Activated naive CD4-positive, alpha-beta T cell treated with anti-CD3 and anti-CD28 coated beads for 36 hours (primary cell): ENCODE data around the gene DRC1. TPM values are rescaled to one million over a fixed set of nuclear protein-coding genes. Genes with fewer than 3 reads are reported as not detected.

Experiments
- CTCF ChIA-PET: fragments of 350-600 bp; sonication (Branson Sonifier 250); formaldehyde crosslinking; loops from one replicate; lab custom pipeline; 2021; ENCODE audit warnings: antibody characterized with exemption; lab: Charles Lee
- DNase-seq: peaks from one replicate; pipeline ENCODE4 v3.0.0-alpha.2; 2020
- H3K27ac Mint-ChIP-seq: one replicate; pipeline ENCODE4 v1.8.0; 2021; ENCODE audit warnings: mild to moderate bottlenecking, mixed read lengths
- H3K27me3 Mint-ChIP-seq: one replicate; pipeline ENCODE4 v1.8.0; 2021; ENCODE audit warnings: low read depth, mixed read lengths
- H3K36me3 Mint-ChIP-seq: one replicate; pipeline ENCODE4 v1.8.0; 2021; ENCODE audit warnings: low read depth, mixed read lengths
- H3K4me1 Mint-ChIP-seq: one replicate; pipeline ENCODE4 v1.8.0; 2021; ENCODE audit warnings: low read depth, mixed read lengths
- H3K4me3 Mint-ChIP-seq: one replicate; pipeline ENCODE4 v1.8.0; 2021; ENCODE audit warnings: mild to moderate bottlenecking, moderate library complexity, mixed read lengths
- H3K9me3 Mint-ChIP-seq: one replicate; pipeline ENCODE4 v1.8.0; 2021; ENCODE audit warnings: mixed read lengths
- intact Hi-C: fragments of 100-400 bp; cut with micrococcal nuclease; formaldehyde crosslinking; loops from one replicate; pipeline ENCODE4 v1.15.1; 2023
- total RNA-seq, 2 experiments: library from RNA; stranded (reverse); gene quantifications; one replicate each; pipeline ENCODE4 v1.2.3, GENCODE V29; 2021

Gene DRC1
- total RNA-seq, 2 experiments from 2014 or later = not detected

- no peaks in the 10 kb centered on the region for H3K36me3 Mint-ChIP-seq
- H3K27me3 Mint-ChIP-seq = no peaks in the 10 kb centered on the region
- H3K27ac Mint-ChIP-seq = no peak overlapping the region
- intact Hi-C loops = no loop called here
- no peaks in the 10 kb centered on the region for H3K9me3 Mint-ChIP-seq
- CTCF ChIA-PET = interaction anchor here (0.6 kb wide), 1 partner anchor 507 kb away, joined by 6 read pairs; no protein-coding TSS in a partner anchor
- DNase-seq = no peak
- H3K4me1 Mint-ChIP-seq = peaks cover 6% of the 10 kb centered on the region
- H3K4me3 Mint-ChIP-seq = no peak overlapping the region
Observed at GRCh38 chr2:26500406-26500805, 98.7 kb downstream of the DRC1 start.

GRCh38 chr2:26503231-26503880, 101.6 kb downstream of the DRC1 start:
- Mint-ChIP-seq H3K27ac (no peak overlapping the region), H3K9me3 (no peaks in the 10 kb centered on the region)
- CTCF ChIA-PET = interaction anchor here (0.6 to 3.7 kb wide), 16 partner anchors 8 to 707 kb away, joined by 3 to 26 read pairs (median 3); partner anchors contain the start of gene OTOF

DNA sequence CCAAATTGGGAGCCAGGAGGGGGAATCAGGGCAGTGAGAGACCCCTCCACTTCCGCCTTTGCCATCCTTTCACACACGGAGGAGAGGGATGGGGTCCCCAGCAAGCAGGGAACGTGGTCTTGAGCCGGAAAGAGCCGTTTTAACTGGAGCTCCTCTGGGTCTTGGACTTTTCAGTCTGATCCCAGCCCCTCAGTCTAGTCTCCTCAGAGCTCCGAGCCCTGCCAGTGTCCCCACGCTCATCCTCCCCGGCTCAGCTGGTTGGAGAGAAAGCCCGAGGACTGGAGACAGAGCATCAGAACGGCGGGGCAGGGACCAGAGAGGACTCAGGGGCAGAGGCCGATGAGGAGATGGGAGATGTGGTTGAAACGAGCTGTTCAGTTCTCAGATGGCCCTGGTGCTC, 102.3 kb downstream of the DRC1 start:
- no peaks in the 10 kb centered on the region for H3K27me3 Mint-ChIP-seq
- no peak overlapping the region for H3K27ac Mint-ChIP-seq
- CTCF ChIA-PET = interaction anchor here (0.6 to 3.7 kb wide), 10 partner anchors 7 to 233 kb away, joined by 3 to 26 read pairs (median 4); partner anchors contain the start of gene OTOF
- H3K36me3 Mint-ChIP-seq = no peaks in the 10 kb centered on the region
- H3K4me3 Mint-ChIP-seq = peak overlapping the region; percentile 73
- peaks cover 6% of the 10 kb centered on the region for H3K4me1 Mint-ChIP-seq
- intact Hi-C loops = no loop called here
- no peaks in the 10 kb centered on the region for H3K9me3 Mint-ChIP-seq
- no peak for DNase-seq

More at GRCh38 chr2:26503231-26503880, 101.6 kb downstream of the DRC1 start:
- H3K27me3 Mint-ChIP-seq = no peaks in the 10 kb centered on the region
- peak; percentile 92 for DNase-seq
- intact Hi-C loops = loop anchor here (1.0 kb wide), 2 partner anchors 75 to 242 kb away; no protein-coding TSS in a partner anchor
- peak overlapping the region; percentile 73 for H3K4me3 Mint-ChIP-seq
- no peaks in the 10 kb centered on the region for H3K36me3 Mint-ChIP-seq
- H3K4me1 Mint-ChIP-seq = peaks cover 6% of the 10 kb centered on the region

- Mint-ChIP-seq H3K4me1 (peaks cover 6% of the 10 kb centered on the region), H3K27ac (no peak overlapping the region), H3K27me3 (no peaks in the 10 kb centered on the region), H3K4me3 (no peak overlapping the region), H3K36me3 (no peaks in the 10 kb centered on the region), H3K9me3 (no peaks in the 10 kb centered on the region)
- CTCF ChIA-PET = interaction anchor here (1.1 kb wide), 1 partner anchor 11 kb away, joined by 4 read pairs; no protein-coding TSS in a partner anchor
- no peak for DNase-seq
- intact Hi-C loops = no loop called here
Observed at GRCh38 chr2:26506279-26506678, 104.6 kb downstream of the DRC1 start.

Other genes starting within 250 kb of the DRC1 start
- gene GAREM2, start 228.8 kb upstream of the DRC1 start, total RNA-seq = 1 to 10 TPM; 1.1 to 1.3 TPM
- gene HADHA, start 157.3 kb upstream of the DRC1 start, total RNA-seq = 100 to 1,000 TPM; 117 to 123 TPM
- 10 to 100 TPM; 65.1 to 67.6 TPM for gene HADHB, start 157.0 kb upstream of the DRC1 start, total RNA-seq
- gene SELENOI, start 55.8 kb upstream of the DRC1 start, total RNA-seq = 10 to 100 TPM; 20.0 to 22.9 TPM
- 1 to 10 TPM; 2.7 to 3.0 TPM for gene ADGRF3, start 55.1 kb upstream of the DRC1 start, total RNA-seq
- under 1 TPM; 0.45 to 0.52 TPM for gene OTOF, start 76.2 kb downstream of the DRC1 start, total RNA-seq
- gene CIB4, start 239.4 kb downstream of the DRC1 start, total RNA-seq = not detected